DND-41 (cell line): Measurements from ENCODE around the gene SEM1.

ENCODE experiments used
- ATAC-seq: fragments of 200-7000 bp; cut with Tn5 transposase; 3 replicates; pipeline ENCODE4 v1.9.1; 2021; ENCODE audit warnings: low read depth; ENCODE audit not compliant: insufficient read depth
- DNase-seq: peaks from one replicate; pipeline ENCODE4 v3.0.0-alpha.2; 2020
- H2AFZ ChIP-seq: 2 replicates; pipeline ENCODE4 v1.6.0; 2012; ENCODE audit warnings: low read depth, low read length
- H3K27ac ChIP-seq: 2 replicates; pipeline ENCODE4 v1.5.1; 2012; ENCODE audit warnings: low read length, inconsistent platforms
- H3K27me3 ChIP-seq: fragments of 200-600 bp; sonication (generic); 2 replicates; pipeline ENCODE4 v1.6.0; 2012; ENCODE audit warnings: low read length, mild to moderate bottlenecking, inconsistent platforms; ENCODE audit not compliant: insufficient read depth, poor library complexity
- H3K36me3 ChIP-seq: 2 replicates; pipeline ENCODE4 v1.5.1; 2012; ENCODE audit warnings: low read length, inconsistent platforms; ENCODE audit not compliant: insufficient read depth
- H3K4me1 ChIP-seq: 2 replicates; pipeline ENCODE4 v1.5.1; 2012; ENCODE audit warnings: mild to moderate bottlenecking, low read length; ENCODE audit not compliant: insufficient read depth
- H3K4me2 ChIP-seq: 2 replicates; pipeline ENCODE4 v1.6.0; 2012; ENCODE audit warnings: mild to moderate bottlenecking, moderate library complexity, low read length, inconsistent platforms; ENCODE audit not compliant: insufficient read depth
- H3K4me3 ChIP-seq, 2 experiments: fragments of 200-600 bp in 1 of 2; shearing (Covaris generic) in 1 of 2; 2 replicates each; pipeline ENCODE4 v1.5.1; 2012 to 2016; ENCODE audit warnings: inconsistent platforms in 2 of 2, low read length in 2 of 2, mild to moderate bottlenecking in 2 of 2, low read depth in 1 of 2, moderate library complexity in 1 of 2
- H3K79me2 ChIP-seq: 2 replicates; pipeline ENCODE4 v1.6.0; 2012; ENCODE audit warnings: low read length, inconsistent platforms; ENCODE audit not compliant: insufficient read depth
- H3K9ac ChIP-seq: 2 replicates; pipeline ENCODE4 v1.6.0; 2012; ENCODE audit warnings: low read depth, mild to moderate bottlenecking, inconsistent platforms, low read length, moderate library complexity
- H3K9me3 ChIP-seq: 2 replicates; pipeline ENCODE4 v1.5.1; 2012; ENCODE audit warnings: low read length, moderate library complexity, mild to moderate bottlenecking, inconsistent platforms; ENCODE audit not compliant: insufficient read depth, severe bottlenecking
- H4K20me1 ChIP-seq: 2 replicates; pipeline ENCODE4 v1.6.0; 2012; ENCODE audit warnings: low read length; ENCODE audit not compliant: insufficient read depth
- CTCF ChIP-seq: IDR thresholded peaks from 2 replicates; pipeline ENCODE4 v1.5.1; 2012; ENCODE audit warnings: borderline replicate concordance, low read length, moderate library complexity, mild to moderate bottlenecking; ENCODE audit not compliant: poor library complexity, severe bottlenecking; ENCODE audit errors: extremely low read depth
- EZH2 ChIP-seq: IDR thresholded peaks from 3 replicates; pipeline ENCODE4 v1.6.1; 2012; ENCODE audit warnings: borderline replicate concordance, low read depth, mild to moderate bottlenecking, moderate library complexity, low read length, inconsistent platforms; ENCODE audit not compliant: severe bottlenecking

Gene SEM1

GRCh38 chr7:96734343-96734742 is 24.7 kb upstream of the SEM1 start:
- Histone ChIP-seq H3K4me1 (no peaks in the 10 kb centered on the region), H4K20me1 (no peaks in the 10 kb centered on the region), H3K36me3 (no peaks in the 10 kb centered on the region), H3K4me2 (no peak overlapping the region), H3K9ac (no peak overlapping the region), H2AFZ (no peak overlapping the region), H3K4me3 (no peak overlapping the region), H3K79me2 (no peaks in the 10 kb centered on the region), H3K27ac (no peak overlapping the region), H3K9me3 (no peaks in the 10 kb centered on the region), H3K27me3 (no peaks in the 10 kb centered on the region)
- DNase-seq, result no peak
- TF ChIP-seq CTCF (no peak), EZH2 (no peak)
- no peak for ATAC-seq

- no peak overlapping the region for H3K4me3 ChIP-seq
- H3K79me2 ChIP-seq, result no peaks in the 10 kb centered on the region
- no peaks in the 10 kb centered on the region for H3K27me3 ChIP-seq
- DNase-seq (no peak), ATAC-seq (no peak)
- H3K36me3 ChIP-seq, result no peaks in the 10 kb centered on the region
- no peaks in the 10 kb centered on the region for H3K9me3 ChIP-seq
- no peak overlapping the region for H3K27ac ChIP-seq
- no peaks in the 10 kb centered on the region for H4K20me1 ChIP-seq
- no peak overlapping the region for H2AFZ ChIP-seq
- no peak overlapping the region for H3K9ac ChIP-seq
- no peaks in the 10 kb centered on the region for H3K4me1 ChIP-seq
- TF ChIP-seq EZH2 (no peak), CTCF (no peak)
- no peak overlapping the region for H3K4me2 ChIP-seq
Observed at GRCh38 chr7:96729820-96730219, 20.2 kb upstream of the SEM1 start.

GRCh38 chr7:96728139-96728538 is 18.5 kb upstream of the SEM1 start:
- DNase-seq (no peak), ATAC-seq (no peak)
- Histone ChIP-seq H3K36me3 (no peaks in the 10 kb centered on the region), H3K79me2 (no peaks in the 10 kb centered on the region), H3K9ac (no peak overlapping the region), H3K27ac (no peak overlapping the region), H3K4me3 (no peak overlapping the region), H3K4me1 (no peaks in the 10 kb centered on the region), H3K27me3 (no peaks in the 10 kb centered on the region), H3K4me2 (no peak overlapping the region), H4K20me1 (no peaks in the 10 kb centered on the region), H2AFZ (no peak overlapping the region), H3K9me3 (no peaks in the 10 kb centered on the region)
- TF ChIP-seq CTCF, result no peak
- TF ChIP-seq EZH2, result no peak

GRCh38 chr7:96727534-96728088 is 18.0 kb upstream of the SEM1 start:
- Histone ChIP-seq H3K27ac (no peak overlapping the region), H3K4me2 (no peak overlapping the region), H3K27me3 (no peaks in the 10 kb centered on the region), H2AFZ (no peak overlapping the region), H3K4me1 (no peaks in the 10 kb centered on the region), H4K20me1 (no peaks in the 10 kb centered on the region), H3K9me3 (no peaks in the 10 kb centered on the region), H3K36me3 (no peaks in the 10 kb centered on the region), H3K9ac (no peak overlapping the region), H3K4me3 (no peak overlapping the region), H3K79me2 (no peaks in the 10 kb centered on the region)
- ATAC-seq (no peak), DNase-seq (no peak)
- no peak for TF ChIP-seq EZH2
- TF ChIP-seq CTCF, result no peak
